NCI-H524 treated with DMSO at 0.1 percent for 48 hours (cell line): Measurements from ENCODE around the gene TLE4.
"Not testable (repeated sequence)": the region's sequence is repeated elsewhere in the genome, so short reads cannot be mapped to it uniquely, and the experiment has no call there.

Source experiments
- DNase-seq: peaks from one replicate; lab custom pipeline; 2025; lab: John Stamatoyannopoulos, UW

The TLE4 gene

GRCh38 chr9:79603222-79603920 is 31.6 kb downstream of the TLE4 start:
- no peak for DNase-seq

- no peak for DNase-seq
Measured at GRCh38 chr9:79604149-79604548, 32.4 kb downstream of the TLE4 start.

GRCh38 chr9:79604921-79605562 is 33.3 kb downstream of the TLE4 start:
- DNase-seq, result no peak

- DNase-seq, result not testable (repeated sequence)
Measured at GRCh38 chr9:79606529-79606928, 34.8 kb downstream of the TLE4 start.

GRCh38 chr9:79609468-79610018 is 37.8 kb downstream of the TLE4 start:
- no peak for DNase-seq

GRCh38 chr9:79610019-79610631 is 38.4 kb downstream of the TLE4 start:
- no peak for DNase-seq

- no peak for DNase-seq
Measured at GRCh38 chr9:79610791-79611614, 39.2 kb downstream of the TLE4 start.

GRCh38 chr9:79613145-79613544 is 41.4 kb downstream of the TLE4 start:
- DNase-seq, result no peak

- DNase-seq, result no peak
Measured at GRCh38 chr9:79615038-79615437, 43.3 kb downstream of the TLE4 start.

GRCh38 chr9:79616013-79616412 is 44.2 kb downstream of the TLE4 start:
- DNase-seq, result no peak

- DNase-seq, result no peak
Measured at GRCh38 chr9:79616971-79617370, 45.2 kb downstream of the TLE4 start.

- DNase-seq, result no peak
Measured at GRCh38 chr9:79617395-79617794, 45.6 kb downstream of the TLE4 start.

- DNase-seq, result no peak
Measured at GRCh38 chr9:79619930-79620329, 48.2 kb downstream of the TLE4 start.

- DNase-seq, result no peak
Measured at GRCh38 chr9:79621916-79622575, 50.3 kb downstream of the TLE4 start.

- no peak for DNase-seq
Measured at GRCh38 chr9:79623799-79624721, 52.3 kb downstream of the TLE4 start.

GRCh38 chr9:79629721-79630120 is 58.0 kb downstream of the TLE4 start:
- DNase-seq, result no peak

GRCh38 chr9:79630521-79631403 is 59.0 kb downstream of the TLE4 start:
- no peak for DNase-seq

- DNase-seq, result no peak
Measured at GRCh38 chr9:79632060-79632459, 60.3 kb downstream of the TLE4 start.

GRCh38 chr9:79632705-79633104 is 60.9 kb downstream of the TLE4 start:
- DNase-seq, result no peak

- DNase-seq, result no peak
Measured at GRCh38 chr9:79633558-79633957, 61.8 kb downstream of the TLE4 start.
